ENCODE data around the gene GLB1L3. TPM values are rescaled to one million over a fixed set of nuclear protein-coding genes. Genes with fewer than 3 reads are reported as not detected.

GLB1L3 gene
- total and polyA plus RNA-seq, 2 donors from 2014 or later = 0.06 to 0.17 TPM

- Histone ChIP-seq H3K27ac (ENCODE audit: low read depth in 2 of 2, low read length in 2 of 2) (no peak overlapping the region), H3K27me3 (ENCODE audit: control insufficient read depth, insufficient read depth, low read length) (no peaks in the 10 kb centered on the region), H3K9ac (ENCODE audit: low read length in 3 of 3) (no peak overlapping the region), H3K4me3 (ENCODE audit: low read length in 3 of 3) (no peak overlapping the region), H3K36me3 (ENCODE audit: control insufficient read depth in 2 of 3, insufficient read depth in 3 of 3, low read length in 3 of 3) (peaks cover 3 to 50% (median 46%) of the 10 kb centered on the region in 3 donors), H3K4me1 (ENCODE audit: control insufficient read depth in 2 of 3, insufficient read depth in 2 of 3, low read depth in 1 of 3, low read length in 3 of 3) (no peaks in the 10 kb centered on the region), H3K9me3 (ENCODE audit: control insufficient read depth in 2 of 3, insufficient read depth in 1 of 3, low read length in 3 of 3) (no peaks in the 10 kb centered on the region)
- DNase-seq = no peak
- no peak for TF ChIP-seq CTCF (IDR thresholded peaks at IDR 0.05; ENCODE audit: borderline replicate concordance, extremely low read depth, insufficient read depth)
- FAIRE-seq = no peak
- intact Hi-C loops (cut with DNase I) = no loop called here
These were observed 33.8 kb upstream of the GLB1L3 start for GRCh38 chr11:134242376-134242775.

- H3K27ac ChIP-seq (ENCODE audit: low read depth in 2 of 2, low read length in 2 of 2) = no peak overlapping the region
- no peak for DNase-seq
- H3K27me3 ChIP-seq (ENCODE audit: control insufficient read depth, insufficient read depth, low read length) = no peaks in the 10 kb centered on the region
- intact Hi-C loops (cut with DNase I) = no loop called here
- peaks cover 5 to 55% (median 46%) of the 10 kb centered on the region in 3 donors for H3K36me3 ChIP-seq (ENCODE audit: control insufficient read depth in 2 of 3, insufficient read depth in 3 of 3, low read length in 3 of 3)
- H3K4me1 ChIP-seq (ENCODE audit: control insufficient read depth in 2 of 3, insufficient read depth in 2 of 3, low read depth in 1 of 3, low read length in 3 of 3) = no peaks in the 10 kb centered on the region
- TF ChIP-seq CTCF (IDR thresholded peaks at IDR 0.05; ENCODE audit: borderline replicate concordance, extremely low read depth, insufficient read depth) = no peak
- H3K4me3 ChIP-seq (ENCODE audit: low read length in 3 of 3) = no peak overlapping the region
- no peaks in the 10 kb centered on the region for H3K9me3 ChIP-seq (ENCODE audit: control insufficient read depth in 2 of 3, insufficient read depth in 1 of 3, low read length in 3 of 3)
- H3K9ac ChIP-seq (ENCODE audit: low read length in 3 of 3) = no peak overlapping the region
- FAIRE-seq = no peak
These were observed 32.3 kb upstream of the GLB1L3 start for GRCh38 chr11:134243913-134244312.

GRCh38 chr11:134244593-134244992 is 31.6 kb upstream of the GLB1L3 start:
- Histone ChIP-seq H3K27me3 (ENCODE audit: control insufficient read depth, insufficient read depth, low read length) (no peaks in the 10 kb centered on the region), H3K9ac (ENCODE audit: low read length in 3 of 3) (no peak overlapping the region), H3K36me3 (ENCODE audit: control insufficient read depth in 2 of 3, insufficient read depth in 3 of 3, low read length in 3 of 3) (peaks cover 4 to 54% (median 43%) of the 10 kb centered on the region in 3 donors), H3K4me3 (ENCODE audit: low read length in 3 of 3) (no peak overlapping the region), H3K27ac (ENCODE audit: low read depth in 2 of 2, low read length in 2 of 2) (no peak overlapping the region), H3K9me3 (ENCODE audit: control insufficient read depth in 2 of 3, insufficient read depth in 1 of 3, low read length in 3 of 3) (no peaks in the 10 kb centered on the region), H3K4me1 (ENCODE audit: control insufficient read depth in 2 of 3, insufficient read depth in 2 of 3, low read depth in 1 of 3, low read length in 3 of 3) (no peaks in the 10 kb centered on the region)
- peak; percentile 20 for TF ChIP-seq CTCF (IDR thresholded peaks at IDR 0.05; ENCODE audit: borderline replicate concordance, extremely low read depth, insufficient read depth)
- FAIRE-seq (no peak), DNase-seq (no peak)
- intact Hi-C loops (cut with DNase I) = no loop called here

GRCh38 chr11:134245434-134245833 is 30.7 kb upstream of the GLB1L3 start:
- H3K9me3 ChIP-seq (ENCODE audit: control insufficient read depth in 2 of 3, insufficient read depth in 1 of 3, low read length in 3 of 3) = no peaks in the 10 kb centered on the region
- DNase-seq = no peak
- H3K36me3 ChIP-seq (ENCODE audit: control insufficient read depth in 2 of 3, insufficient read depth in 3 of 3, low read length in 3 of 3) = peaks cover 4 to 54% (median 44%) of the 10 kb centered on the region in 3 donors
- H3K4me1 ChIP-seq (ENCODE audit: control insufficient read depth in 2 of 3, insufficient read depth in 2 of 3, low read depth in 1 of 3, low read length in 3 of 3) = no peaks in the 10 kb centered on the region
- no peak overlapping the region for H3K4me3 ChIP-seq (ENCODE audit: low read length in 3 of 3)
- no peak overlapping the region for H3K9ac ChIP-seq (ENCODE audit: low read length in 3 of 3)
- no peak overlapping the region for H3K27ac ChIP-seq (ENCODE audit: low read depth in 2 of 2, low read length in 2 of 2)
- H3K27me3 ChIP-seq (ENCODE audit: control insufficient read depth, insufficient read depth, low read length) = no peaks in the 10 kb centered on the region
- no peak for TF ChIP-seq CTCF (IDR thresholded peaks at IDR 0.05; ENCODE audit: borderline replicate concordance, extremely low read depth, insufficient read depth)
- no peak for FAIRE-seq
- intact Hi-C loops (cut with DNase I) = no loop called here

Measured in kidney (tissue), 14 donors.